ENCODE data around the gene PTPRN2.

Gene PTPRN2

GRCh38 chr7:157870644-157871290, 716.9 kb downstream of the PTPRN2 start:
- Mint-ChIP-seq H3K9me3 (no peaks in the 10 kb centered on the region), H3K36me3 (ENCODE audit: insufficient read depth) (no peaks in the 10 kb centered on the region), H3K4me3 (no peak overlapping the region), H3K4me1 (ENCODE audit: low read depth in 2 of 2) (peaks cover 9 to 13% of the 10 kb centered on the region in 2 donors), H3K27ac (peak overlapping the region in 1 of 2 donors; percentile 61), H3K27me3 (peaks cover 13 to 41% of the 10 kb centered on the region in 2 donors)
- DNase-seq (no peak), ATAC-seq (replicated peaks) (no peak)

DNA sequence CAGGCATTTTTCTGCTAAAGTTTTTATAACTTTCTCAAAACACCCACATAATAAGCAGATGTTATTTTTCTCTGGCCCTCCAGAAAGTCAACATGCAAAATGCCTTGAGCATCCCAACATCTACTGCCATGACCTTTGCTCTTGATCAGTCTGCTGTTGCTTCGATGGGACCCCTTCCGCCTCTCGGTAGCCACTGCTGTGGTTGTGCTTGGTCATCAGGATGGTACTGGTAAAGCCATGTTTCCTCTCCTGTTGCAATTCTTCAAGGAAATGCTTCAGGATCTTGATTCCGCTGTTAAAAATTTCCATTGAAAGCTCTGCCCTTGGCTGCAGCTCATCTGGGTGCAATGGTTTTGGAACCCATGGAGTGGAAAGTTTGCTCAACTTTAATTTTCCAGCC, 717.8 kb downstream of the PTPRN2 start:
- peaks cover 9 to 34% of the 10 kb centered on the region in 2 donors for H3K27me3 Mint-ChIP-seq
- H3K4me1 Mint-ChIP-seq (ENCODE audit: low read depth in 2 of 2): peaks cover 4 to 8% of the 10 kb centered on the region in 2 donors
- no peaks in the 10 kb centered on the region for H3K36me3 Mint-ChIP-seq (ENCODE audit: insufficient read depth)
- no peaks in the 10 kb centered on the region for H3K9me3 Mint-ChIP-seq
- H3K4me3 Mint-ChIP-seq: no peak overlapping the region
- no peak for ATAC-seq (replicated peaks)
- H3K27ac Mint-ChIP-seq: no peak overlapping the region
- no peak for DNase-seq

- Mint-ChIP-seq H3K27ac (no peak overlapping the region), H3K4me3 (no peak overlapping the region), H3K27me3 (peaks cover 0 to 23% of the 10 kb centered on the region in 2 donors), H3K9me3 (no peaks in the 10 kb centered on the region), H3K36me3 (ENCODE audit: insufficient read depth) (no peaks in the 10 kb centered on the region), H3K4me1 (ENCODE audit: low read depth in 2 of 2) (no peaks in the 10 kb centered on the region)
- no peak for ATAC-seq (replicated peaks)
- DNase-seq: no peak
Observed at GRCh38 chr7:157867685-157868305, 719.8 kb downstream of the PTPRN2 start.

- H3K27me3 Mint-ChIP-seq: peaks cover 0 to 13% of the 10 kb centered on the region in 2 donors
- H3K36me3 Mint-ChIP-seq (ENCODE audit: insufficient read depth): no peaks in the 10 kb centered on the region
- DNase-seq (no peak), ATAC-seq (replicated peaks) (no peak)
- no peak overlapping the region for H3K4me3 Mint-ChIP-seq
- H3K27ac Mint-ChIP-seq: no peak overlapping the region
- no peaks in the 10 kb centered on the region for H3K4me1 Mint-ChIP-seq (ENCODE audit: low read depth in 2 of 2)
- no peaks in the 10 kb centered on the region for H3K9me3 Mint-ChIP-seq
Observed at GRCh38 chr7:157866336-157866924, 721.2 kb downstream of the PTPRN2 start.

DNA sequence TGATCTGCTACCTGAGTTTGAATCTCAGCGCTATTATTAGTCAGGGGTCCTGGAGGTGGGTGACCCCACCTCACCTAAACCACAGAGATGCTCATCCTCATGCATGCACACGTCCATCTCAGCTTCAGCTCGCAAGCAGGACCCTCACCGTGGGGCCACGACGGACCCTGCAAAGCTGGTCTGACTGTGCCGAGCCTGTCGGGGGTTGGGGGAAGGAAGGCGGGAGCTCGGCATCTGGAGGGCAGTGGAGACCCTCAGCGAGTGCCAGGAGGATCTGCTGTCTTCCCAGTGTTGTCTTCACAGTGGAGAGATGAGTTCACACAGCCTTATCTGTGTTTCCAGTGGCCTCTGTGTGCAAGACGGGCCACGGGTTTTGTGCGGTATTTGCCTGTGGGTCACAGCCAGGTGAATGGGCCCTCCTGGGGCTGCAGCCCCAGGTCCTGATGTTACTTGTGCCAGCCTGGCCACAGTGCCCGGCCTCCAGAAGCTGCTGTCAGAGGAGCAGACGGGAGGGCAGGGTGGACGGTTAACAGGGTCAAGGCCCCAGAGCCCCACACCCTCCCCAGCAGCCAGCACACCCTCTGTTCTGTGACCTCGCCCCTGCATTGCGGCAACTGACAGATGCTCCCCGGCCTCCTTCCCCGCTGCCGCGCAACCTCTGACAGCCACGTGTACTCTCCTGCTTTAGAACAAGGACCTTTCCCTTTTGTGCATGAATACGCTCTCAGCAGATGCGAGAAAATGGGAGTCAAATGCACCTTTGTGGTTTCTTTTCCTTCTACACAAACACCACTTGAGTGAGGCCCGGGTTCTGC, 722.1 kb downstream of the PTPRN2 start:
- no peak for ATAC-seq (replicated peaks)
- H3K4me3 Mint-ChIP-seq: no peak overlapping the region

DNA sequence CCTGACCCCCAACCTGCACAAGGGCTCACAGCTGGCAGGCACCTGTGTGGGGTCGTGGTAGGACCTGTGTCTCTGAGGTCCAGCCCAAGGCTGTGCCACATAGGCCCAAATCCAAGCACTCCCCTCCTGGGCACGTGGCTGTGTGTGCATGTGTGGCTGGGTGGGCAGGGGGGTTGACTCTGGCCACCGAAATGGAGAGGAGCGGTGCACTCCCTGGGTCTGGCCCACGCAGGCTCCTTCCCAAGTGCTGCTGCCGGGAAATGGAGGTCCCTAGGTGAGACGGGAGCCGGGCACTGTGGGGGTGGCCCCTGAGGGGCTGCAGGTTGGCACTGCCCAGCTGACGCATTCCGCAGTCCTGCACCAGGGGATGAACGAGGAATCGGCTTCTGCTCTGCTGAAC, 722.7 kb downstream of the PTPRN2 start:
- Mint-ChIP-seq H3K4me3 (no peak overlapping the region), H3K4me1 (ENCODE audit: low read depth in 2 of 2) (no peaks in the 10 kb centered on the region), H3K27ac (no peak overlapping the region), H3K9me3 (no peaks in the 10 kb centered on the region), H3K27me3 (peaks cover 6 to 11% of the 10 kb centered on the region in 2 donors), H3K36me3 (ENCODE audit: insufficient read depth) (no peaks in the 10 kb centered on the region)
- ATAC-seq (replicated peaks) (no peak), DNase-seq (no peak)

More for the DNA sequence above, 722.1 kb downstream of the PTPRN2 start:
- Mint-ChIP-seq H3K27me3 (peaks cover 0 to 10% of the 10 kb centered on the region in 2 donors), H3K27ac (no peak overlapping the region), H3K36me3 (ENCODE audit: insufficient read depth) (no peaks in the 10 kb centered on the region), H3K9me3 (no peaks in the 10 kb centered on the region), H3K4me1 (ENCODE audit: low read depth in 2 of 2) (no peaks in the 10 kb centered on the region)
- no peak for DNase-seq

DNA sequence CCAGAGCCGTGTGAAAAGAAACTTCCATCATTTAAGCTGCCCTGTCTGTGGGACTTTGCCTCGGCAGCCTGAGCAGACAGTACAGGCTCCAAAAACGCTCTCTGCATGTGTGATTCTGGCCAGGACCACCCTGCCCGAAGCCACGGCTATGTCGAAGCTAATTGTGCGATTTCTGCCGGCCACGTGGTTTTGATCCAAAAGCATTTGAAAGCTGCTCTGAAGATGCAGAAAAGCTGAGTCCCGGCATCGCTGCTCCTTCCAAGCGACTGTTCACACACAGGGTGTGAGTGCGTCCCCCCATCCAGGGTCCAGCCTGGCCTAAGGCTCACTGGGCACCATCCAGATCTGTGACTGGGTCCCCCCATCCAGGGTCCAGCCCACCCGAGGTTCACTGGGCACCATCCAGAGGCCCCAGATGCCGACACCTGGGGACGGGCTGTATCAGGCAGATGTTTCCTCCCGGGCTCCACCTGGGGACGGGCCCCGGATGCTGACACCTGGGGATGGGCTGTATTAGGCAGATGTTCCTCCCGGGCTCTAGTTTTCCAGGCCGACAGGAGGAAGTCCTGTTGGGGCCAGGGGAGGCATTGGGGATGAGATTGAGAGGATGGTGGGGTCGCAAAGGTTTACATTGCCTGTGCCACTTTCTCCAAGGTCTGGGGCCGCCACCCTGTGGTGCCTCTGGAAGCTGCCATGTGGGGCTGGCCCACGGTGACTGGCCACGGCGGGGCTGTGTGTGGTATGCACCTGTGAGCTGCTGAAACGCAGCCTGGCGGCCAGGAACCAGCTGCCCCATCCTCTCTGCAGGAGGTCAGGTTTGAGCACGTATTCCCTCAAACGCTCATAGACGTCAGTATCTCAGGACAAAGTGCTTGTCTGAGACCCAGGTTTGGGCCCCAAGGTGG, 723.5 kb downstream of the PTPRN2 start:
- Mint-ChIP-seq H3K36me3 (ENCODE audit: insufficient read depth) (no peaks in the 10 kb centered on the region), H3K9me3 (no peaks in the 10 kb centered on the region), H3K4me3 (no peak overlapping the region), H3K4me1 (ENCODE audit: low read depth in 2 of 2) (no peaks in the 10 kb centered on the region), H3K27ac (no peak overlapping the region), H3K27me3 (peaks cover 8 to 13% of the 10 kb centered on the region in 2 donors)
- DNase-seq (no peak), ATAC-seq (replicated peaks) (no peak)

DNA sequence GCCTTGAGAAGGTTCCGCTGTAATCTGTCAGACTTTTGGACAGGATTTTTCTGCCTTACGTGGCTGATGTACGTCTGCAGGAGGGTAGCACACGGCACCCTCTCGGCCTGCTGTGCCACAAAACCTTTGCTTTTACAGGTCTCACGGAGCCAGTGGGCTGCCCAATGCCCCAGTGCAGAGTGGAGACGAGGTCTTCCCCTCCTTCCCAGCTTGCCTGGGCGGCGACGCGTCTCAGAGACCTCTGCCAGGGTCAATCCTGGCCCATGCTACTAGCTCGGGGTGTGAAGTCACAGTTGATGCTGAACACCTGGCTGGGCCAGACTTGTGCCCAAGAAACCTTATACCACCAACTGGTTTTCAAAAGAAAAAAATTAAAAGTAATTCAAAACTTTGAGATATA, 724.4 kb downstream of the PTPRN2 start:
- Mint-ChIP-seq H3K4me3 (no peak overlapping the region), H3K9me3 (no peaks in the 10 kb centered on the region), H3K36me3 (ENCODE audit: insufficient read depth) (no peaks in the 10 kb centered on the region), H3K27me3 (peaks cover 8 to 13% of the 10 kb centered on the region in 2 donors), H3K4me1 (ENCODE audit: low read depth in 2 of 2) (no peaks in the 10 kb centered on the region), H3K27ac (no peak overlapping the region)
- no peak for ATAC-seq (replicated peaks)
- DNase-seq: no peak

GRCh38 chr7:157862731-157863130, 724.9 kb downstream of the PTPRN2 start:
- ATAC-seq (replicated peaks): no peak
- Mint-ChIP-seq H3K9me3 (no peaks in the 10 kb centered on the region), H3K27me3 (peaks cover 8 to 13% of the 10 kb centered on the region in 2 donors), H3K36me3 (ENCODE audit: insufficient read depth) (no peaks in the 10 kb centered on the region), H3K27ac (no peak overlapping the region), H3K4me3 (no peak overlapping the region), H3K4me1 (ENCODE audit: low read depth in 2 of 2) (no peaks in the 10 kb centered on the region)
- DNase-seq: no peak

- Mint-ChIP-seq H3K36me3 (ENCODE audit: insufficient read depth) (no peaks in the 10 kb centered on the region), H3K9me3 (no peaks in the 10 kb centered on the region), H3K4me3 (no peak overlapping the region), H3K27me3 (peaks cover 8 to 13% of the 10 kb centered on the region in 2 donors), H3K27ac (no peak overlapping the region), H3K4me1 (ENCODE audit: low read depth in 2 of 2) (no peaks in the 10 kb centered on the region)
- DNase-seq (no peak), ATAC-seq (replicated peaks) (no peak)
Observed at GRCh38 chr7:157861551-157861950, 726.1 kb downstream of the PTPRN2 start.

GRCh38 chr7:157861031-157861491, 726.6 kb downstream of the PTPRN2 start:
- no peak overlapping the region for H3K4me3 Mint-ChIP-seq
- peaks cover 8 to 13% of the 10 kb centered on the region in 2 donors for H3K27me3 Mint-ChIP-seq
- H3K36me3 Mint-ChIP-seq (ENCODE audit: insufficient read depth): no peaks in the 10 kb centered on the region
- DNase-seq (no peak), ATAC-seq (replicated peaks) (no peak)
- H3K9me3 Mint-ChIP-seq: no peaks in the 10 kb centered on the region
- H3K27ac Mint-ChIP-seq: peak overlapping the region in 1 of 2 donors; percentile 26
- H3K4me1 Mint-ChIP-seq (ENCODE audit: low read depth in 2 of 2): no peaks in the 10 kb centered on the region

GRCh38 chr7:157860406-157860805, 727.2 kb downstream of the PTPRN2 start:
- DNase-seq (no peak), ATAC-seq (replicated peaks) (no peak)
- Mint-ChIP-seq H3K36me3 (ENCODE audit: insufficient read depth) (no peaks in the 10 kb centered on the region), H3K4me3 (no peak overlapping the region), H3K9me3 (no peaks in the 10 kb centered on the region), H3K27ac (peak overlapping the region in 1 of 2 donors; percentile 26), H3K27me3 (peaks cover 8 to 13% of the 10 kb centered on the region in 2 donors), H3K4me1 (ENCODE audit: low read depth in 2 of 2) (no peaks in the 10 kb centered on the region)

Data from effector memory CD8-positive, alpha-beta T cell (primary cell).